Measurements from ENCODE around the gene KRTAP19-7.

- TF ChIP-seq CTCF (conservative IDR thresholded peaks at IDR 0.05 in 1 of 2, IDR thresholded peaks at IDR 0.05 in 1 of 2; ENCODE audit: extremely low read depth in 1 of 2, insufficient read depth in 1 of 2, low read depth in 1 of 2, low read length in 2 of 2): no peak
- TF ChIP-seq EZH2 (IDR thresholded peaks at IDR 0.05; ENCODE audit: borderline replicate concordance, low read length): no peak
Observed at GRCh38 chr21:30598802-30599201, 37.7 kb upstream of the KRTAP19-7 start, which contains the start of gene KRTAP6-2.
